Measurements from ENCODE around the gene PP2D1.
"Not testable (repeated sequence)": the region's sequence is repeated elsewhere in the genome, so short reads cannot be mapped to it uniquely, and the experiment has no call there.

Gene PP2D1, protein sequence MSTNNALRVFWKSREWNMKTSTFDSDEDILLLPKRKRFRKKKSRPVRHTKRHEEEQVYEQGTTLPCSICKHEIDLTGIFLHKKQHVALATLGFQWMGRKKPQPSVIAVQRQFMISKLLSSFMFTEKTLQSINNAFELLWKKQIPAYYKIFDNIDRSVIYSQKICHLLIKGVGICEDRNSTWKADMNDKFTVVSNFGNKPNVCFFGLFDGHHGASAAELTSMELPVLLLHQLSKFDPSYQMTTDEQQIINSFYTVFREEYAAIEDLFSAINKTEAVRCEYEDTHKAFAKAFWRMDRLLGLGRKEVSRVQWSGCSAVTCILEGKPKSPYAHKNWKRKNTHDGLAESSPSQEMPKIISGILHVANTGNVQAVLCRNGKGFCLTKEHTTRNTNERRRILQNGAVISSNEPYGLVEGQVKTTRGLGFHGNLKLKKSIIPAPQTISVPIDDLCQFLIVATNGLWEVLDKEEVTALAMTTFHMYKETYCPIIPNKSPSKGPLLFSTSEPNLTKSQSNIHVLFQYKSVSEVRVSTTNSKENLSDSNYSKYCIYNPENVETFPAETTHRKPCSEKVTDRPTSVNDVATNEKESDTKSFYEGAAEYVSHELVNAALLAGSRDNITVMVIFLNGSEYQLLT

GRCh38 chr3:20012164-20012563 lies at the start of gene PP2D1:
Gene PP2D1 (minus strand): TSS chr3:20012264. CDS start chr3:20012072, 192 bp downstream.
- no peak for DNase-seq

- no peak for DNase-seq
Observed at GRCh38 chr3:20060974-20061685, 49.1 kb upstream of the PP2D1 start.

DNA sequence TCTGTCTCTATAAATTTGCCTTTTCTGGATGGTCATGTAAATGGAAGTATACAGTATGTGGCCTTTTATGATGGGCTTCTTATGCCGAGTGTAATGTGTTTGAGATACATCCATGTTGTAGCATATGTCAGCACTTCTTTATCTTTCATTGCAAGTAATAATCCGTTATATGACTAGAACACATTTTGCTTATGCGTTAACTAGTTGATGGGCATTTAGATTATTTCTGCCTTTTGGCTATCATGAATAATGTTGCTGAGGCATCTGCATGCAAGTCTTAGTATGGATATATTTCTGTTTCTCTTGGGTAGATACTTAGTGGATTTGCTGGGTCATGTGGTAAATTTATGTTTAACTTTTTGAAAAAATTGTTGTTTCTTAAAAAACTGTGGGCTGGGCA lies 47.9 kb upstream of the PP2D1 start:
- no peak for DNase-seq

GRCh38 chr3:20057612-20058180 lies 45.6 kb upstream of the PP2D1 start:
- DNase-seq = no peak

DNA sequence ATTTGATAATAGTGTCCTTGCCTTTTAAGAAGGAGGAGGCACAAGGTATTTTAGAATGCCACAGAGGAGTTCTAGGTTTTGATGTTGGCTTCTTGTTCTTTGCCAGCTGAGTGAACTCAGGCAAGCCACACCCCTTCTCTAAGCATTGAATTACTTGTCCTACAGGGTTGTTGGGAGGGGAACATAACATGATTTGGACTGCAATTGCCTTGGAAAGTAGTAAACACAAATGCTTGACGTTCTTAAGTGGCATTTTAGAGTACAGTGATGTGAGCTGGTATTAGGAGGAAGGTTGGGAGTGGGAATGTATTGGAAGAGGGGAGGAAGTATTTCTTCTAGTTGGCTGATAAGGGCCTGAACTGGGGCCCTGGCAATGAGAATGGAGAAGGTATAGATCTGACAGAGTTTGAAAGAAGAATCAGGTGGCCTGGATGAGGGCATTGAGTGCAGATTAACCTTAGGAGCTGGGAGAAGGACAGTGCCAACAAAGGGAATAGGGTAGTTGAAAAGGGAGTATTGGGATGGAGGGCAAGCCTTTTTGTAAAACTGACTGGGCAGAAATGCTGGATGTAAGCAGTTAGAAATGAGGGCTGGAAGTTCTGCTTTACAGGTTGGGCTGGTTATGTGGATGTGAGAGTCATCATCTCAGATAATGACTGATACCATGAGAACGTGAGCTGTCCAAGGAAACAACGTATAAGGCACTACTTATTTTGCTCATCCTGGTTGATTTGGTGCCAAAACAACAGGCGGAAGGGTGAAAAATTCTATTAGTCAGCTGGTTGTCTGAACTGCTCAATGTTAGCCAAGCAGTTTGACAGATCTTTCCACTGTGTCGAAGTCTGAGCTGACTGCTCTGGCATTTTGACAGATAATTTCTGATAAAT lies 44.9 kb upstream of the PP2D1 start:
- DNase-seq = no peak

- no peak for DNase-seq
Observed at GRCh38 chr3:20055842-20056241, 43.8 kb upstream of the PP2D1 start.

DNA sequence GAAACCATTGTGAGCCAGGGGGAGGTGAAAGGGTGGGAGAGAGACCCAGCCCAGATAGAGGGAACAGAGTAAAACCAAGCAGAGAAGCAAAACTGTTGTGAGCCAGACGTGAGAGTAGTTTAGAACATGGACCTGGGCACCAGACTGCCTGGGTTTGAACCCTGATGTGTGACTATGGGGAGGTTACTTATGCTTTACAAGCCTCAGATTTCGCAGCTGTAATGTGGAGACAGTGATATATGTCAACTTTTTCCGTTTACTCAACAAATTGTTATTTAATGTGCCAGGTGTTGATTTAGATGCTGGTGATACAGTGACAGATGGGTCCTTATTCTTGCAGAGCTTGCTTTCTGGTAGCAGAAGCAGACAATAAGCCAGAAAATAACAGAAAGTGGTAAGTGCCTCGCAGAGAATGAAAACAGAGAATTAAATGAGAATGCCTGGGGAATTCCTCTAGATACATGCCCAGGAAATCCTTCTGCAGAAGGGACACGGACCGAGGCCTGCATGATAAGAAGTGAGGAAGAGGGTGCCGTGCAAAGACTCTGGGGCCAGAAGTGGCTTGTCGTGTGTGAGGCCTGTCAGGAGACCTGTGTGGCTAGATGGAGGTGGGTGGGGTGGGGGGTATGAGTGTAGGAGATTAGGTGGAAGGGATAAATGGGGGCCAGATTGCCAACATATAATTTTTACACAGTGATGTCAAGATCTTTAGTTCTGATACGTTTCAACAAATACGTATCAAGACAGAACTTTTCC lies 43.1 kb upstream of the PP2D1 start:
- no peak for DNase-seq

DNA sequence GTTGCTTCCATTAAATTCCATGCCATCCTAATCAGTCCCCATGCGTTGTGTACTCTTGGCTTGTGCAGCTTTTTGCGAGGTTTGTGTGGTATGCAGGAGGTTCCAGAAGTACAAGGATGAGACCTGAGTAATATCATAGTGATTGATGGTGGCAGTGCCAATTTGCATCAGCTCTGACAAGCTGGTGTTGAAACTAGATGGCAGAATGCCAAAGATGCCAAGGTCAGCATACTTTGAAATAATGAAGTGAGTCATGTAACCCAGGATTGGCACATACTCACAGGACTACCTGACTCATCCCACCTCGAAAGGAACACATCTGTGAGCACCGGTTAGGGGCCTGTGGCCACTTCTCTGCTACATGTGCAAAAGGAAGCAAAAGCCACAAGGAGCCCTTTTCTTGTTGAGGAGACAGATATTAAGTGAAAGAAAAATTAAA lies 42.5 kb upstream of the PP2D1 start:
- DNase-seq = peak; percentile 62

GRCh38 chr3:20052851-20053250 lies 40.8 kb upstream of the PP2D1 start:
- DNase-seq = no peak

DNA sequence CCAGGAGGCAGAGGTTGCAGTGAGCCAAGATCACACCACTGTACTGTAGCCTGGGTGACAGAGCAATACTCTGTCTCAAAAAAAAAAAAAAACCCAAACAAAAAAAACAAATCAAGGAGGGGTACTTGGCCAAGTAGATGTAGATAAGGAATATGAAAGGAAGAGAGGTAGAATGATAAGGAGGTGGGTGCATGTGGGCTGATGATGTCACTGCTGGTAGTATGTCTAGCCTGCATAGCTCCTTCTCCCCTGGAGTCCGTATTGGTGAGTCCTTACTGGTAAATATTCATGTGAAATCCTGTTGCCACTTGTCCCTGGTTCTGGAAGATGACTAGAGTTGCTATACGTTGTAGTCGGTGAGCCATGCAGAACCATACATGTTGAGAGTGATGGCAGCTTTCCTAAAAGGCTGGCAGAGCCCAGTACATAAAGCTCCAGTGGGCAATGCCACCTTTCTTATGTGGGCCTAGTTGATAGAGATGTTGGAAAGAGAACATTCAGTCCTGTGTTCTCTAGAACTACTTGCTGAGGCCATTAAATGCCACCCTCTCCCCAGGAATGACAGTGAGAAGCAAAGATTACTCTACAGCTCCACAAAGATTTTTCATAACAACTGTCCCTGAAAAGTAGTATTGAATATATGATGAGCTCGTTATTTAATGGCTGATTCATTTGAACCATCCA lies 39.2 kb upstream of the PP2D1 start:
- no peak for DNase-seq

- no peak for DNase-seq
Observed at GRCh38 chr3:20047976-20048883, 36.2 kb upstream of the PP2D1 start.

DNA sequence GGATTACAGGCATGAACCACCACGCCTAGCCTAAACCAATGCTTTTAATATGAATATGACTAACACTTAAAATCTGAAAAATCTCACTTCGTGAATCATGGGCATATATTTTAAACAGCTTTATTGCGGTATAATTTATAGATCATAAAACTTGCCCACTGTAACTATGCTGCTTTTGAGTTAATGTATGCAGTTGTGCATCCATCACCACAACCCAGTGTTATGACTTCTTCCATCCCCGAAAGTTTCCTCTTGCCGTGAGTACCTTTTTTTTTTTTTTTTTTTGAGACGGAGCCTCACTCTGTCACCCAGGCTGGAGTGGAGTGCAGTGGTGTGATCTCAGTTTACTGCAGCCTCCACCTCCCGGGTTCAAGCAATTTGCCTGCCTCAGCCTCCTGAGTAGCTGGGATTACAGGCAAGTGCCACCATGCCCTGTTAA lies 35.3 kb upstream of the PP2D1 start:
- no peak for DNase-seq

DNA sequence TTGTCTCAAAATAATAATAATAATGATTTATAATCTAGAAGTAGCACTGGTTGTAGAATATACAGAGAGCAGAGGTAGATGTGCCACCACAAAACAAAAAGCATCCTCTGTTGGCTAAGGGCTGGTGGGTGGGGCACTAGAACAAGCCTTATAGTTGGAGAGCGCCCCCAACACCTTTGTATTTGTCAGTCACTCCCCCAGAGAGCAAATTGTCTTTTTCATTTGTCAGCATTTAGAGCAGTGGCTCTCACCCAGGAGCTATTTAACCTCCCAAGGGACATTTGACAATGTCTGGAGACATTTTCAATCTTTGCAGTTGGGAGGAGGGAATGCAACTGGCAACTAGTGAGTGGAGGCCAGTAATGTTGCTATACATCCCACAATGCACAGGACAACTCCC lies 34.5 kb upstream of the PP2D1 start:
- no peak for DNase-seq

DNA sequence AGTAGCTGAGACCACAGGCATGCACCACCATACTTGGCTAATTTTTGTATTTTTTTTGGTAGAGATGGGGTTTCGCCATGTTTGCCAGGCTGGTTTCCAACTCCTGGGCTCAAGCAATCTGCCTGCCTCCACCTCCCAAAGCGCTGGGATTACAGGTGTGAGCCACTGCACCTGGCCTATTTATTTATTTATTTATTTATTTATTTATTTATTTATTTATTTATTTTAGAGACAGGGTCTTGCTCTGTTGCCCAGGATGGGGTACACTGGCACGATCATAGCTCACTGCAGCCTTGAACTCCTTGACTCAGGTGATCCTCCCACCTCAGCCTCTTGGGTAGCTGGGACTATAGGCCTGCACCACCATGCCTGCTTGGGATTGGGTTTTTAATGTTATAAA lies 33.1 kb upstream of the PP2D1 start:
- DNase-seq = not testable (repeated sequence)

DNA sequence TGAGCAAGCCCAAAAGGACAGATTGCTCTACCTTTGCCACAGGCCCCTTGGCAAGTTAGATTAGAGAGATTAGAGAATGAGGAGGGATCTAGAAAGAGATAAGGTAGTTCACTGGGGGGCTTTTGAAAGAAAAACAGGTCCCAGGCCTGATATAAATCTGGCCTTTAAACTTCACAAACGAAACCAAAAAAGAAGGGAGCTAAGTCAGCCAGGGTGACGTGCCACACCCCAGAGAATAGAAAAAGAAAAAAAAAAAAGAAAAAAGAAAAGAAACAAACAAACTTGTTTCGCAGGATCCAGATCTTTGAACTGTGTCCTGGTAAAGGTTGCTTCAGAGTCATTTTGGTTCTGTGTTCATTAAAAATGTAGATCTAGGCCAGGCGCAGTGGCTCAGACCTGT lies 31.8 kb upstream of the PP2D1 start:
- no peak for DNase-seq

DNA sequence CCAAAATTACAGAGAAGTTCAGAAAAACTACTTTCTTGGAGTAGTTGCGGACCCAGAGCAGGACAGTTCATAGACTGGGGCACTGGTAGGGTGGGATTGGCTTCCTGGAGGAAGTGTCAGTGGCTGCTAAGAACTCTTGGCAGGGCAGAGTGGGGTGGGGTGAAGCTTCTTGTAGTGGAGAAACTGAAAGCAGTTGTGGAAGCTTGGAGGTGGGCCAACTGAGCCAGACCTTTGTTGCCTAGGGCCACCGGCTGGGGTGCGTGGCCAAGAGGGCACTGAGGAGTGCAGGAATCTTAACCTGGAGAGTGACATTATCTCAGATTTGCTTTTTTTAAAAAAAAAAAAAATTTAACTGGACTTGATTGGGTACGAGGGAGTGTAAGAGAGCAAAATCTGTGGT lies 31.3 kb upstream of the PP2D1 start:
- peak; percentile 45 for DNase-seq

DNA sequence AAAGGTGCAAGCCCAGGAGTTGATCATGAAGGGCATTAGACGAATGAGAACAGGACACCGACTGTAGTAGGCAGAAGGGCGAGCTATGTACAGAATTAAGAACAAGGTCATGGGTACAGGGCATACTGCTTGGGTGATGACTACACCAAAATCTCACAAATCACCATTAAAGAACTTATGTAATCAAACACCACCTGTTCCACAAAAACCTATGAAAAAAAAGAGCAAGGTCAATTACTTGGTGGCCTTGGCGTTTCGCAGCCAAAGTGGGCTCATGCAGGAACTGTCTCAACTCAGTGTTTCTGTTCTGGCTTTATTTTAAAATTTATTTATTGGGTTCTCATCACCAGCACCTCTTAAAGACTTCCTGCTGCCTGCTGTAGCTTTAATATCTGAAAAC lies 30.3 kb upstream of the PP2D1 start:
- no peak for DNase-seq

DNA sequence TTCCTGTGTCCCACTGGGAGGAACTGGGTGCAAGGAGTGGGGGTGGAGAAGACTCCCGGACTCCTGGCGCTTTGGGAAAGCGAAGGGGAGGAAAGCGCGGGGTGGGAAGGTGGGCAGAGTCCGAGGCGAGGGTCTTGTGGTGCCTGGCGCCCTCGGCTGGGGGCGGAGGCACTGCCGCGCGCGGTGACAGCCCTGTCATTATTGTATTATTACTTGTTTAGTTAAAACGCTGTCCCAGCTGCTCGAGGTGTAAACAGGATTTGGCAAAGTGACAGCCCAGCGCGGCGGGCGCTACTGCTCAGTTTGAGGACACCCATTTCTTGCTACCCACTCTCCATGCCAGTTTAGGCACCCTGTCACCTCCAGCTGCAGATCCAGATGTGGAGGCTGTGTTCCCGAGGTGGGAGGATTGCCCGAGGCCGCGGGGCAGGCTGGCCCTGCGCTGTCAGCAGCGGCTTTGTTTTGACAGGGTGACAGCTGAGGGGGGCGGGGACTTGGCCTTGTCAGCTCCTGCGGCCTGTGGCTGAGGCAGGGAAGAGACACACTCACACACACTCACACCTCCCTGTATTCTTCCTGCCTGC lies 29.2 kb upstream of the PP2D1 start:
- DNase-seq = peak; percentile 71

DNA sequence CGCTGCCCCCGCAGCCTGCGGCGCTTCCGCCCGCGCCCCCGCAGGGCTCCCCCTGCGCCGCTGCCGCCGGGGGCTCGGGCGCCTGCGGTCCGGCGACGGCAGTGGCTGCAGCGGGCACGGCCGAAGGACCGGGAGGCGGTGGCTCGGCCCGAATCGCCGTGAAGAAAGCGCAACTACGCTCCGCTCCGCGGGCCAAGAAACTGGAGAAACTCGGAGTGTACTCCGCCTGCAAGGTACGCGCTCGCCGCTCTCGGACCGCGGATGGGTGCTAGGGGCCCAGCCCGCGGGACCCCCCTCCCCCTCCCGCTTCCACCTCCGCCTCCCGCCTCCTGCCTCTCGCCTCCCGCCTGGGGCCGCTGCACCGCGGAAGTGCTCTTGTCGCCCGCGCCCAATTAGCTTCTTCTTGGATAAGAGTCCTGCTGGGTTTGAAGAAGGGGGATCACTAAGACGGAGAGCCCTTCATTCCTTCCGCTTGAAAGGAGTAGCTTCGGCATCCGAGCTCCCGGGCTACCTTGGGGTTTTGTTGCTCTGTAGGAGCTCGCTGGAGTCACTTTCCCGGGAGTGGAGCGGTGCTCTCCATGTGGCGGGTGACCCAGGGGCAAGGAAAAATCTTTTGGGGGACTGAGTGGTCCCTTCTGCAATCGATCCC lies 28.6 kb upstream of the PP2D1 start:
- DNase-seq = peak; percentile 55
